ENCODE data around the gene LIN28A. TPM values are rescaled to one million over a fixed set of nuclear protein-coding genes. Genes with fewer than 3 reads are reported as not detected.

The LIN28A gene
- total RNA-seq, 2 experiments from 2014 or later = not detected

GRCh38 chr1:26472320-26472900 is 61.8 kb downstream of the LIN28A start, which contains the start of gene HMGN2:
Gene HMGN2 (plus strand): TSS chr1:26472440. CDS start chr1:26472613, 173 bp downstream.
- no peaks in the 10 kb centered on the region for H3K9me3 Mint-ChIP-seq
- no peaks in the 10 kb centered on the region for H3K27me3 Mint-ChIP-seq
- ChIA-PET POLR2A (interaction anchor here (0.5 to 3.3 kb wide), 11 partner anchors 9 to 392 kb away, joined by 3 to 19 read pairs (median 3); partner anchors contain the start of gene DHDDS), CTCF (interaction anchor here (0.6 to 2.6 kb wide), 9 partner anchors 28 to 327 kb away, joined by 3 to 15 read pairs (median 3); partner anchors contain the start of genes CEP85 and DHDDS)
- peak within 1 kb of the TSS; percentile 89 for H3K4me3 Mint-ChIP-seq
- intact Hi-C loops (cut with micrococcal nuclease) = loop anchor here (1.0 to 5.0 kb wide), 6 partner anchors 29 to 392 kb away; partner anchors contain the start of genes DHDDS, PDIK1L and UBXN11
- H3K4me1 Mint-ChIP-seq (ENCODE audit: low read depth) = peaks cover 50% of the 10 kb centered on the region
- H3K27ac Mint-ChIP-seq = peak within 1 kb of the TSS; percentile 97
- peaks cover 48% of the 10 kb centered on the region for H3K36me3 Mint-ChIP-seq
- DNase-seq = peak; percentile 93

GRCh38 chr1:26472901-26473845 is 62.6 kb downstream of the LIN28A start:
- Mint-ChIP-seq H3K4me1 (ENCODE audit: low read depth) (peaks cover 50% of the 10 kb centered on the region), H3K9me3 (no peaks in the 10 kb centered on the region), H3K27me3 (no peaks in the 10 kb centered on the region), H3K4me3 (peak overlapping the region; percentile 89), H3K36me3 (peaks cover 52% of the 10 kb centered on the region), H3K27ac (peak overlapping the region; percentile 74)
- CTCF ChIA-PET = interaction anchor here (0.6 to 1.3 kb wide), 5 partner anchors 27 to 239 kb away, joined by 3 read pairs; partner anchors contain the start of gene CEP85
- peak; percentile 97 for DNase-seq
- POLR2A ChIA-PET = interaction anchor here (0.5 to 3.3 kb wide), 4 partner anchors 27 to 68 kb away, joined by 3 to 19 read pairs (median 11); partner anchors contain the start of gene DHDDS
- intact Hi-C loops (cut with micrococcal nuclease) = loop anchor here (1.0 to 5.0 kb wide), 6 partner anchors 28 to 392 kb away; partner anchors contain the start of genes DHDDS, PDIK1L and UBXN11

- no peak for DNase-seq
- H3K36me3 Mint-ChIP-seq = peaks cover 51% of the 10 kb centered on the region
- CTCF ChIA-PET = interaction anchor here (1.2 to 1.7 kb wide), 2 partner anchors 22 to 26 kb away, joined by 3 to 7 read pairs; no protein-coding TSS in a partner anchor
- POLR2A ChIA-PET = interaction anchor here (1.2 to 1.4 kb wide), 2 partner anchors 26 to 43 kb away, joined by 3 to 6 read pairs; partner anchors contain the start of gene DHDDS
- peaks cover 49% of the 10 kb centered on the region for H3K4me1 Mint-ChIP-seq (ENCODE audit: low read depth)
- no peaks in the 10 kb centered on the region for H3K9me3 Mint-ChIP-seq
- H3K4me3 Mint-ChIP-seq = peak overlapping the region; percentile 49
- H3K27me3 Mint-ChIP-seq = no peaks in the 10 kb centered on the region
- intact Hi-C loops (cut with micrococcal nuclease) = loop anchor here (5.0 kb wide), 2 partner anchors 168 to 363 kb away; partner anchors contain the start of genes PDIK1L and UBXN11
- H3K27ac Mint-ChIP-seq = peak overlapping the region; percentile 71
Measured at GRCh38 chr1:26474818-26475217, 64.2 kb downstream of the LIN28A start.

- ChIA-PET POLR2A (no interaction called here), CTCF (interaction anchor here (1.7 kb wide), 1 partner anchor 24 kb away, joined by 7 read pairs; no protein-coding TSS in a partner anchor)
- Mint-ChIP-seq H3K36me3 (peaks cover 46% of the 10 kb centered on the region), H3K4me1 (ENCODE audit: low read depth) (peaks cover 41% of the 10 kb centered on the region), H3K27ac (peak overlapping the region; percentile 69), H3K27me3 (no peaks in the 10 kb centered on the region), H3K4me3 (no peak overlapping the region), H3K9me3 (no peaks in the 10 kb centered on the region)
- no peak for DNase-seq
- intact Hi-C loops (cut with micrococcal nuclease) = no loop called here
Measured at GRCh38 chr1:26475989-26476388, 65.4 kb downstream of the LIN28A start.

- POLR2A ChIA-PET = no interaction called here
Measured at GRCh38 chr1:26476958-26477357, 66.3 kb downstream of the LIN28A start.

GRCh38 chr1:26477446-26478152 is 67.0 kb downstream of the LIN28A start:
- DNase-seq = no peak
- no peaks in the 10 kb centered on the region for H3K27me3 Mint-ChIP-seq
- ChIA-PET POLR2A (no interaction called here), CTCF (no interaction called here)
- H3K27ac Mint-ChIP-seq = peak overlapping the region; percentile 34
- intact Hi-C loops (cut with micrococcal nuclease) = no loop called here
- H3K4me1 Mint-ChIP-seq (ENCODE audit: low read depth) = peaks cover 36% of the 10 kb centered on the region
- H3K4me3 Mint-ChIP-seq = no peak overlapping the region
- H3K9me3 Mint-ChIP-seq = no peaks in the 10 kb centered on the region
- peaks cover 45% of the 10 kb centered on the region for H3K36me3 Mint-ChIP-seq

More at GRCh38 chr1:26476958-26477357, 66.3 kb downstream of the LIN28A start:
- DNase-seq = no peak
- H3K36me3 Mint-ChIP-seq = peaks cover 46% of the 10 kb centered on the region
- peaks cover 34% of the 10 kb centered on the region for H3K4me1 Mint-ChIP-seq (ENCODE audit: low read depth)
- H3K4me3 Mint-ChIP-seq = no peak overlapping the region
- no peaks in the 10 kb centered on the region for H3K9me3 Mint-ChIP-seq
- H3K27me3 Mint-ChIP-seq = no peaks in the 10 kb centered on the region
- intact Hi-C loops (cut with micrococcal nuclease) = no loop called here
- CTCF ChIA-PET = no interaction called here
- peak overlapping the region; percentile 24 for H3K27ac Mint-ChIP-seq

GRCh38 chr1:26478159-26478558 is 67.5 kb downstream of the LIN28A start:
- H3K27ac Mint-ChIP-seq = no peak overlapping the region
- H3K27me3 Mint-ChIP-seq = no peaks in the 10 kb centered on the region
- H3K4me1 Mint-ChIP-seq (ENCODE audit: low read depth) = peaks cover 40% of the 10 kb centered on the region
- ChIA-PET POLR2A (no interaction called here), CTCF (interaction anchor here (0.5 kb wide), 1 partner anchor 1515 kb away, joined by 4 read pairs; no protein-coding TSS in a partner anchor)
- no peak overlapping the region for H3K4me3 Mint-ChIP-seq
- intact Hi-C loops (cut with micrococcal nuclease) = no loop called here
- peaks cover 43% of the 10 kb centered on the region for H3K36me3 Mint-ChIP-seq
- no peak for DNase-seq
- no peaks in the 10 kb centered on the region for H3K9me3 Mint-ChIP-seq

GRCh38 chr1:26478988-26479387 is 68.4 kb downstream of the LIN28A start:
- Mint-ChIP-seq H3K27me3 (no peaks in the 10 kb centered on the region), H3K4me3 (no peak overlapping the region), H3K9me3 (no peaks in the 10 kb centered on the region), H3K27ac (peak overlapping the region; percentile 19), H3K4me1 (ENCODE audit: low read depth) (peaks cover 36% of the 10 kb centered on the region), H3K36me3 (peaks cover 34% of the 10 kb centered on the region)
- CTCF ChIA-PET = no interaction called here
- intact Hi-C loops (cut with micrococcal nuclease) = no loop called here
- POLR2A ChIA-PET = no interaction called here
- DNase-seq = no peak

Other genes starting within 250 kb of the LIN28A start
- not detected for gene C1orf232, start 241.9 kb upstream of the LIN28A start, total RNA-seq
- 10 to 100 TPM; 37.4 to 38.0 TPM for gene ZNF593, start 240.9 kb upstream of the LIN28A start, total RNA-seq
- gene ZNF593OS, start 239.0 kb upstream of the LIN28A start, total RNA-seq = not detected
- gene CNKSR1, start 233.3 kb upstream of the LIN28A start, total RNA-seq = 1 to 10 TPM; 1.3 to 1.5 TPM
- gene CATSPER4, start 220.2 kb upstream of the LIN28A start, total RNA-seq = not detected
- gene CEP85, start 176.6 kb upstream of the LIN28A start, total RNA-seq = 10 to 100 TPM; 30.3 to 32.6 TPM
- 100 to 1,000 TPM; 305 to 320 TPM for gene SH3BGRL3, start 130.7 kb upstream of the LIN28A start, total RNA-seq
- gene UBXN11, start 104.2 kb upstream of the LIN28A start, total RNA-seq = 10 to 100 TPM; 24.5 to 26.1 TPM
- 100 to 1,000 TPM; 261 to 291 TPM for gene CD52, start 92.9 kb upstream of the LIN28A start, total RNA-seq
- 1 to 10 TPM; 1.3 to 1.6 TPM for gene CRYBG2, start 56.7 kb upstream of the LIN28A start, total RNA-seq
- not detected for gene ZNF683, start 38.1 kb upstream of the LIN28A start, total RNA-seq
- gene DHDDS, start 21.5 kb downstream of the LIN28A start, total RNA-seq = 10 to 100 TPM; 41.9 to 45.5 TPM
- gene HMGN2, start 61.6 kb downstream of the LIN28A start, total RNA-seq = 100 to 1,000 TPM; 755 to 762 TPM
- gene RPS6KA1, start 118.9 kb downstream of the LIN28A start, total RNA-seq = 100 to 1,000 TPM; 109 to 112 TPM